Osteocyte (in vitro differentiated cells): ENCODE data around the gene MTOR. TPM values are rescaled to one million over a fixed set of nuclear protein-coding genes. Genes with fewer than 3 reads are reported as not detected.

Experiments
- DNase-seq: peaks from one replicate; pipeline ENCODE4 v3.0.0; 2021; ENCODE audit warnings: mixed read lengths; ENCODE audit not compliant: unreplicated experiment; ENCODE audit errors: extremely low spot score
- H3K27ac Mint-ChIP-seq: one replicate; pipeline ENCODE4 v1.8.0; 2021; ENCODE audit warnings: mild to moderate bottlenecking, mixed read lengths; ENCODE audit not compliant: unreplicated experiment
- H3K27me3 Mint-ChIP-seq: one replicate; pipeline ENCODE4 v1.8.0; 2021; ENCODE audit warnings: mixed read lengths; ENCODE audit not compliant: unreplicated experiment
- H3K36me3 Mint-ChIP-seq: one replicate; pipeline ENCODE4 v1.8.0; 2021; ENCODE audit warnings: mixed read lengths; ENCODE audit not compliant: unreplicated experiment
- H3K4me1 Mint-ChIP-seq: one replicate; pipeline ENCODE4 v1.8.0; 2021; ENCODE audit warnings: mixed read lengths; ENCODE audit not compliant: unreplicated experiment
- H3K4me3 Mint-ChIP-seq: one replicate; pipeline ENCODE4 v1.8.0; 2021; ENCODE audit warnings: mild to moderate bottlenecking, moderate library complexity, mixed read lengths; ENCODE audit not compliant: unreplicated experiment
- H3K9me3 Mint-ChIP-seq: one replicate; pipeline ENCODE4 v1.8.0; 2021; ENCODE audit warnings: mixed read lengths; ENCODE audit not compliant: unreplicated experiment
- total RNA-seq: library from RNA; stranded (reverse); gene quantifications from 2 replicates; pipeline ENCODE4 v1.2.1, GENCODE V29; 2021
- TF ChIP-seq, protein P1 (sequence below): fragments of 200-600 bp; sonication (generic); IDR thresholded peaks from 2 replicates; pipeline ENCODE4 v1.5.0; 2021; ENCODE audit warnings: antibody characterized with exemption, mild to moderate bottlenecking, moderate library complexity

Gene MTOR
- total RNA-seq, 1 donor from 2014 or later = 42.1 TPM

DNA sequence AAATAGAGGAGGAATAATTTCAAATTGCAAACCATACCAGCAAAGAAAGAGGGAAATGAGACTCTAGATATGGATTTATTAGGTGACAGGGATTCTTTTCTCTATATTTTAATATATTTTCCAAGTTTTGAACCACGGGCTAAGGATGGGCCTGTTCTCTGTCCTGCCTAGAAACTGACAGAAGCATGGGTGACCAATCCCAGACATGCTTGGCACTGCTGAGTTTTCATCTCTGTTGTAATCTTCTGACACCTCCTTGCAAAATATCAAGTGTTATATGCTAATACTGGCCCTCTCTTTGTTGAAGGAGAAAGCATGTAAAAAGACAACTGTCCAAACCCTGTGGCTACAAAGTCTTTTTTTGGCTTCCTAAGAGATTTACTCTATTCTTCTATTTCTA is 74.0 kb downstream of the MTOR start:
- no peak for DNase-seq
- Mint-ChIP-seq H3K27ac (no peak overlapping the region), H3K27me3 (no peaks in the 10 kb centered on the region), H3K36me3 (peaks cover 15% of the 10 kb centered on the region), H3K9me3 (no peaks in the 10 kb centered on the region), H3K4me3 (no peak overlapping the region), H3K4me1 (no peaks in the 10 kb centered on the region)
- TF ChIP-seq, protein P1, sequence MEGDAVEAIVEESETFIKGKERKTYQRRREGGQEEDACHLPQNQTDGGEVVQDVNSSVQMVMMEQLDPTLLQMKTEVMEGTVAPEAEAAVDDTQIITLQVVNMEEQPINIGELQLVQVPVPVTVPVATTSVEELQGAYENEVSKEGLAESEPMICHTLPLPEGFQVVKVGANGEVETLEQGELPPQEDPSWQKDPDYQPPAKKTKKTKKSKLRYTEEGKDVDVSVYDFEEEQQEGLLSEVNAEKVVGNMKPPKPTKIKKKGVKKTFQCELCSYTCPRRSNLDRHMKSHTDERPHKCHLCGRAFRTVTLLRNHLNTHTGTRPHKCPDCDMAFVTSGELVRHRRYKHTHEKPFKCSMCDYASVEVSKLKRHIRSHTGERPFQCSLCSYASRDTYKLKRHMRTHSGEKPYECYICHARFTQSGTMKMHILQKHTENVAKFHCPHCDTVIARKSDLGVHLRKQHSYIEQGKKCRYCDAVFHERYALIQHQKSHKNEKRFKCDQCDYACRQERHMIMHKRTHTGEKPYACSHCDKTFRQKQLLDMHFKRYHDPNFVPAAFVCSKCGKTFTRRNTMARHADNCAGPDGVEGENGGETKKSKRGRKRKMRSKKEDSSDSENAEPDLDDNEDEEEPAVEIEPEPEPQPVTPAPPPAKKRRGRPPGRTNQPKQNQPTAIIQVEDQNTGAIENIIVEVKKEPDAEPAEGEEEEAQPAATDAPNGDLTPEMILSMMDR = no peak

DNA sequence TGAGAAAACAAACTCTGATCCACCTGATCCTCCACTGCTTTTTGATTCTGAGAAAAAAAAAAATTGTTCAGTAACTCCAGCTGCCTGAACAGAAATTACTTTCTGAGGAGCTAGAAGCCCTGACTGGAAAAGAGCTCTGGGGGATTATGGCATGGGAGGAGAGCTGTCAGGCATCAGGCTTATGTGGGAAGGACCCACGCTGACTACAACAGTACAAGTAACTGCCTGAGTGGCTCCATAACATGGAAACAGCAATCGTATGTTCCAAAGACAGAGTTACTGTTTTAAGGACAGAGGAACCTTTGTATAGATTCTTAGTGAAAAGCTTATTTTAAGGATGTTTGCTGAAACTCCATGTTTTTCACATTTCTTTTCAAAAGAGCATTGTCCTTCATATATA is 74.4 kb downstream of the MTOR start:
- H3K36me3 Mint-ChIP-seq = peaks cover 19% of the 10 kb centered on the region
- H3K4me1 Mint-ChIP-seq = no peaks in the 10 kb centered on the region
- H3K9me3 Mint-ChIP-seq = no peaks in the 10 kb centered on the region
- TF ChIP-seq, protein P1 = no peak
- no peak overlapping the region for H3K27ac Mint-ChIP-seq
- H3K4me3 Mint-ChIP-seq = no peak overlapping the region
- no peak for DNase-seq
- H3K27me3 Mint-ChIP-seq = no peaks in the 10 kb centered on the region

GRCh38 chr1:11187494-11187893 is 74.9 kb downstream of the MTOR start:
- no peak for DNase-seq
- Mint-ChIP-seq H3K27ac (no peak overlapping the region), H3K36me3 (peaks cover 15% of the 10 kb centered on the region), H3K4me3 (no peak overlapping the region), H3K4me1 (no peaks in the 10 kb centered on the region), H3K27me3 (no peaks in the 10 kb centered on the region), H3K9me3 (no peaks in the 10 kb centered on the region)
- TF ChIP-seq, protein P1 = no peak

GRCh38 chr1:11187000-11187399 is 75.4 kb downstream of the MTOR start:
- Mint-ChIP-seq H3K4me3 (no peak overlapping the region), H3K4me1 (no peaks in the 10 kb centered on the region), H3K9me3 (no peaks in the 10 kb centered on the region), H3K27ac (no peak overlapping the region), H3K36me3 (peaks cover 13% of the 10 kb centered on the region), H3K27me3 (no peaks in the 10 kb centered on the region)
- TF ChIP-seq, protein P1 = no peak
- DNase-seq = no peak

GRCh38 chr1:11184973-11185372 is 77.4 kb downstream of the MTOR start:
- no peak for DNase-seq
- Mint-ChIP-seq H3K27ac (no peak overlapping the region), H3K4me1 (peaks cover 2% of the 10 kb centered on the region), H3K27me3 (no peaks in the 10 kb centered on the region), H3K36me3 (peaks cover 12% of the 10 kb centered on the region), H3K9me3 (no peaks in the 10 kb centered on the region), H3K4me3 (no peak overlapping the region)
- TF ChIP-seq, protein P1 = no peak
